ENCODE data around the gene MERTK.
A peak's percentile ranks its signal among the peaks of the same experiment; 100 is the strongest.

Gene MERTK

GRCh38 chr2:111896576-111896975 lies 1.8 kb upstream of the MERTK start:
- no peak for TF ChIP-seq TAF1 (IDR thresholded peaks at IDR 0.05; ENCODE audit: borderline replicate concordance, insufficient read depth, low read length)

DNA sequence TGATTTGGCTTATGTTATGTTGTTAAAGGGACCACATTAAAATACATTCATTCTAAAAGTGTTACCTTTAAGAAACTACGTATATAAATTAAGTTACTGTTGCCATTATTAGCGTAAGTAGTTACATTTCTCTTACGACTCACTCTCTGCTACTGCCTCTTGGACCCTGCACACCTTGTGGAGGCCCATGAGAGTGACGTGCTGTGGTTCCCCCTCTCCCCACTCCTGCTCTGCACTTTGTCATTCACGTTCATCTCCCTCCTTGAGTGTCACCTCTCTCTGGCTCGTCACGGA lies 830 bp upstream of the MERTK start:
- no peak for TF ChIP-seq POLR2AphosphoS5 (IDR thresholded peaks at IDR 0.05; ENCODE audit: low read depth, low read length)
- TF ChIP-seq TAF1 (IDR thresholded peaks at IDR 0.05; ENCODE audit: borderline replicate concordance, insufficient read depth, low read length), result no peak
- TF ChIP-seq SIN3A (IDR thresholded peaks at IDR 0.05; ENCODE audit: borderline replicate concordance, insufficient read depth, low read length), result no peak
- no peak for TF ChIP-seq FOXP2 (optimal IDR thresholded peaks at IDR 0.05; ENCODE audit: borderline replicate concordance, extremely low read depth, extremely low read length, insufficient read depth)
- no peak for TF ChIP-seq REST (IDR thresholded peaks at IDR 0.05; ENCODE audit: insufficient read depth in 1 of 2, low read depth in 2 of 2, low read length in 2 of 2)

- TF ChIP-seq SIN3A (IDR thresholded peaks at IDR 0.05; ENCODE audit: borderline replicate concordance, insufficient read depth, low read length), result 0 out of 2 replicates have a peak, but pooled peaks have one; percentile 10
- no peak for TF ChIP-seq TAF1 (IDR thresholded peaks at IDR 0.05; ENCODE audit: borderline replicate concordance, insufficient read depth, low read length)
Measured at GRCh38 chr2:111898703-111899514, 502 bp downstream of the MERTK start.

GRCh38 chr2:111900859-111901258 lies 2.5 kb downstream of the MERTK start:
- TF ChIP-seq FOXP2 (optimal IDR thresholded peaks at IDR 0.05; ENCODE audit: borderline replicate concordance, extremely low read depth, extremely low read length, insufficient read depth) (no peak), SIN3A (IDR thresholded peaks at IDR 0.05; ENCODE audit: borderline replicate concordance, insufficient read depth, low read length) (no peak), REST (IDR thresholded peaks at IDR 0.05; ENCODE audit: insufficient read depth in 1 of 2, low read depth in 2 of 2, low read length in 2 of 2) (no peak), POLR2AphosphoS5 (IDR thresholded peaks at IDR 0.05; ENCODE audit: low read depth, low read length) (no peak), TAF1 (IDR thresholded peaks at IDR 0.05; ENCODE audit: borderline replicate concordance, insufficient read depth, low read length) (no peak)

DNA sequence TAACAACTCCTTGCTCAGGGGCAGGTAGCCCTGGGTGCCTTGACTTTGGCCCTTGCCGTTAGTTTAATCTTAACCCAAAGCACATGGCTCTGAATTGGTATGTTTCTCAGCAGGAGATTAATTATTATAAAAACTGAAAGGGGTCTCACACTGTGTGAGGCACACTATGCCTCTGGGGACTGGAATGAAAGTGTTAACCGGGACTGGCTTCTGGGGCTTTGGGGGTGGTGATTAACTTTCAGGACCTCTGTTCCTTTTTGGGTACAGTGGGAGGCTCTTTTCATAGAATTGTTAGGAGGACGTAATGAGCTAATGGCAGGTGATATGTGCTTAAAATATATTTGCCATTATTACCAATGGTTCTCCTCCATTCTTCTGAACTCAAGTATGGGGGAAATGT lies 5.1 kb downstream of the MERTK start:
- TF ChIP-seq POLR2AphosphoS5 (IDR thresholded peaks at IDR 0.05; ENCODE audit: low read depth, low read length) (no peak), SIN3A (IDR thresholded peaks at IDR 0.05; ENCODE audit: borderline replicate concordance, insufficient read depth, low read length) (no peak), FOXP2 (optimal IDR thresholded peaks at IDR 0.05; ENCODE audit: borderline replicate concordance, extremely low read depth, extremely low read length, insufficient read depth) (no peak), REST (IDR thresholded peaks at IDR 0.05; ENCODE audit: insufficient read depth in 1 of 2, low read depth in 2 of 2, low read length in 2 of 2) (no peak), TAF1 (IDR thresholded peaks at IDR 0.05; ENCODE audit: borderline replicate concordance, insufficient read depth, low read length) (no peak)

- TF ChIP-seq SIN3A (IDR thresholded peaks at IDR 0.05; ENCODE audit: borderline replicate concordance, insufficient read depth, low read length) (no peak), FOXP2 (optimal IDR thresholded peaks at IDR 0.05; ENCODE audit: borderline replicate concordance, extremely low read depth, extremely low read length, insufficient read depth) (no peak), POLR2AphosphoS5 (IDR thresholded peaks at IDR 0.05; ENCODE audit: low read depth, low read length) (no peak), TAF1 (IDR thresholded peaks at IDR 0.05; ENCODE audit: borderline replicate concordance, insufficient read depth, low read length) (no peak), REST (IDR thresholded peaks at IDR 0.05; ENCODE audit: insufficient read depth in 1 of 2, low read depth in 2 of 2, low read length in 2 of 2) (no peak)
Measured at GRCh38 chr2:111903930-111904439, 5.6 kb downstream of the MERTK start.

Measured in PFSK-1 (cell line).